Left hindlimb (tissue), 1 donor: ENCODE results near the gene NFIC.
"Not testable (repeated sequence)": the region's sequence is repeated elsewhere in the genome, so short reads cannot be mapped to it uniquely, and the experiment has no call there.

Source experiments
- DNase-seq: peaks from one replicate; pipeline ENCODE4 v3.0.0-alpha.2; 2018

NFIC gene

DNA sequence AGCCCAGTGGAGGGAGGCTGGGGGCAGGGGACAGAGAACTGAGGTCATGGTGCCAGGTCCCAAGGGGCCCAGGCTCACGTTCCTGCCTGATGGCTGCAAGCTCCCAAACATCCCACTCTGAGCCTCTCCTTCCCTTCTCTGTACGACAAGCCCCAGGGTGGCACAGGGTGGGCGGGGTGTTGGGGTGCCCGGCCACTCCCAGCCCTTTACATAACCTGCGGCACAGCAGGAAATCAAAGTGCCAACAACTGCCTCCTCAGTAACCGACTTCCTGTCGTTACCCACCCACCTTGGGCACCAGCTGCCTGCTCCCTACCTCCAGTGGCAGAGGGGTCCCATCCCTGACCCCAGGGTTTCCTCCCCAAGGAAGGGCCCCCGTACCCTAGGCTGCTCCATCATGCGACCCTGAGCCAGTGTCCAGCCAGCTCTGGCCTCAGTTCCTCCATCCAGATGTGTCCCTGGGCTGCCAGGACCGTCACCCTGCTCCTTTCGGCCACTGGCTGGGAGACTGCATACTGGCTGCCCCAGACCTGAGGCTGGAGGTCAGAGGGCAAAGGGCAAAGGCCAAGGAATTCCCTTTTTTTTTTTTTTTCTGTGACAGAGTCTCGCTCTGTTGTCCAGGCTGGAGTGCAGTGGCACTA is 27.7 kb upstream of the NFIC start:
- DNase-seq, result no peak

DNA sequence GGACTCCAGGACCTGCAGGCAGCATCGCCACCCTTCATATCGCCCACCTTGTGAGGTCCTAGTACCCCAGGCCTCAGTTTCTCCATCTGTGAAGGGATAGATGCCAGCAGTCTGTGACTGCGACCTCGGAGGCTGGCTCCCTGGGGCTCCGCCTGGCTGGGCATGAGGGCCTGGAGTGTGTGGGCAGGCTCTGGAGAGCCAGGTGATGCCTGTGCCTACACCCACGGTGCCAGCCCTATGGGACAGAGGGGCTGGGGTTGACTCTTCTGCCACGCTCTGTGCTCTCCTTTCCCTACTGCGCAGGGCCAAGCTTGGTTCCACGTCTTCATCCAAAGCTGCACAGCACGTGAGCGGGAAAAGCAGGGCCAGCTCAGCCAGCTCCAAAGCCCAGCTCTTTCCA is 26.0 kb upstream of the NFIC start:
- DNase-seq, result no peak

DNA sequence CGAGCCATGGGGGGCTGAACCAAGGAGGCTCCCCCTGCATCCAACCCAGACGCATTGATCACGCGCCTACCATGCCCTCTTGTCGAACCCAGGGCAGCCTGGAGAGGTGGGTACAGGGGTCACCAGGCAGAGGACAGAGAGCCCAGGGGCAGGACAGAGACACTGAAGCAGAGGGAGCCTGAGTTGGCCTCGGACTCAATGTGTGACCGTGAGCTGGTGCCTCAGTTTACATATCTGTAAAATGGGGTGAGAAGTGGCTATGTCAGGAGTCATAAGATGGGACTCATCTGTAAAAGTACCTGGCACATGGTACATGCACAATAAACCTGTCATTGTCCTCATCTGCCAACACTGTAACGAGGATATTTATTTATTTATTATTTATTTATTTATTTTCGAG is 24.1 kb upstream of the NFIC start:
- DNase-seq, result no peak

DNA sequence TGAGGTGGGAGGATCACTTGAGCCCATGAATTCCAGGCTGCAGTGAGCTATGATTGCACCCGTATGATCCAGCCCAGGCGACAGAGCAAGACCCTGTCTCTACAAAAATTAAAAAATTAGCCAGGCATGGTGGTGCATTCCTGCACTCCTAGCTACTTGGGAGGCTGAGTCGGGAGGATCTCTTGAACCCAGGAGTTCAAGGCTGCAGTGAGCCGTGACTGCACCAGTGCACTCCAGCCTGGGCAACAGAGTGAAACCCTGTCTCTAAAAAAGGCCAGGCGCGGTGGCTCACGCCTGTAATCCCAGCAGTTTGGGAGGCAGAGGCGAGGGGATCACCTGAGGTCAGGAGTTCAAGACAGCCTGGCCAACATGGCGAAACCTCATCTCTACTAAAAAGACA is 23.4 kb upstream of the NFIC start:
- DNase-seq, result not testable (repeated sequence)

DNA sequence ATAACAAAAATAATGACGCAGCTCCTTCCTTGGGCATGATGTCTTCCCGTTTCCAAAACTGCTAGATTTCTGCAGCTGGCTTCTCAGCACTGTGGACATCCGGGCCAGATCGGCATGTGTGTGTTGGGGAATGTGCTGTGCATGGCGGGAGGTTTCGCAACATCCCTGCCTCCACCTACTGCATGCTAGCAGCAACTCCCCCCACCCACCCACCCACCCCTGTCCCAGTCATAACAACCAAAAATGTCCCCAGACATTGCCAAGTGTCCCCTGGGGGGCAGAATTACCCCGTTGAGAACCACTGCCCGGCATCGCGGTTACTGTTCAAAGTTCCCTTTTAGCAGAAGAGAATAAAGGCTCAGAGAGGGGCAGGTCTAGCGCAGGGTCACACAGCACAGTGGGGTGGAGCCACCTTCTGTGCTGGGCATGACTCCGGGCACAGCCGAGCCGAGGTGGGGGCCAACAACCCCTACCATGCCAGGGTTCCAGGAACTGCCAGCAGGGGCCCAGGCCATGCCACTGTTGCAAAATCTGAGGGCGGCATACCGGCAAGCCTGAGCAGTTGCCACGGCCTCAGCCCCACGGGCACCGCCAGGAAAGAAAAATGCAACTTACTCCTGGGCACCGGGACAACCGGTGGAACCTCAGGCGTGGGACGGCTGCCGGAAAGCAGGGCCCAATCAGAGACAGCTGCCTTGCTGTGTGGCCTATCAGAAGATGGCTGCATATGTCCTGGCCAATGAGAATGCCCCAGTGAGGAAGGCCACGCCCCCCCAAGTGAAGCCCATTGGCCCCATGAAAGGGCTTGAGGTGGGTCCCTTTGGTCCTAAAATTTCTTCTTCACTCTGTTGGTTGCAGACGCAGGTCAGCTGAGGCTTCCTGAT is 22.5 kb upstream of the NFIC start:
- peak; percentile 56 for DNase-seq

DNA sequence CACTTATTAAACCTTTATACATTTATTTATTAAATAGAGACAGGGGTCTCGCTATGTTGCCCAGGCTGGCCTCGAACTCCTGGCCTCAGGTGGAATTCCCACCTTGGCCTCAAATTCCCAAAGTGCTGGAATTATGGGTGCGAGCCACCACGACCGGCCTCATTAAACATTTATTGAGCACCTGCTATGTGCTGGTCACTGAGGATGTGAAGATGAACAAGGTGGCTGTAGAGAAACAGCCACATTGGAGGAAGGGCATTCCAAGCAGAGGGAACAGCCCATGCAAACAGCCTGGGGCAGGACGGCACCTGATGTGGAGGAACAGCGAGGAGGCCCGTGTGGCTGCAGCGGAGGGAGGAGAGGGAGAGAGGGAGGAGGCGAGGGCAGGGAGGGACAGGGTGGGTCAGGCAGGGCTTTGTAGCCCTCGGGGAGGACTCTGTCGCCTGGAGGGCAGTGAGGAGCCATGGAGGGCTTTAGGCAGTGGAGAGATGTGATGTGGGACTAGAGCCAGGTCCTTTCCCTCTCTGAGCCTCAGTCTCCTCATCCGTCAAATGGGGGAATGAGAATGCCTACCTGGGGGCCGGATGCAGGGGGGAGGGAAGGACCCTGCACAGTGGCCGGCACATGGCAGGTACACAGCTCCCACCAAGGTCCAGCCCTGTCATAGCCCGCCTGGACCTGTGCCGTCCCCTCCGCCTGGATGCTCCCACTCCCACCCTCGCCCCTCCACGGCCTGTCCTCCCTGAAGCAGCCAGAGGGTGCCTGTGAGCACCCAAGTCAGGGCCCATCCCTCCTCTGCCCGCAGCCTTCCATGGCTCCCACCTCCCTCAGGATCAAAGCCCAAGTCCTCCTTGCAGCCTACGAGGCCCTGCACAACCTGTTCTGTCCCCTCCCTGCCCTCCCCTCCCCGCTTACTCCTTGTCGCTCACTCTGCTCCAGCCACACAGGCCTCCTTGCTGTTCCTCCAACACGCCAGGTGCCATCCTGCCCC is 21.5 kb upstream of the NFIC start:
- DNase-seq, result no peak

DNA sequence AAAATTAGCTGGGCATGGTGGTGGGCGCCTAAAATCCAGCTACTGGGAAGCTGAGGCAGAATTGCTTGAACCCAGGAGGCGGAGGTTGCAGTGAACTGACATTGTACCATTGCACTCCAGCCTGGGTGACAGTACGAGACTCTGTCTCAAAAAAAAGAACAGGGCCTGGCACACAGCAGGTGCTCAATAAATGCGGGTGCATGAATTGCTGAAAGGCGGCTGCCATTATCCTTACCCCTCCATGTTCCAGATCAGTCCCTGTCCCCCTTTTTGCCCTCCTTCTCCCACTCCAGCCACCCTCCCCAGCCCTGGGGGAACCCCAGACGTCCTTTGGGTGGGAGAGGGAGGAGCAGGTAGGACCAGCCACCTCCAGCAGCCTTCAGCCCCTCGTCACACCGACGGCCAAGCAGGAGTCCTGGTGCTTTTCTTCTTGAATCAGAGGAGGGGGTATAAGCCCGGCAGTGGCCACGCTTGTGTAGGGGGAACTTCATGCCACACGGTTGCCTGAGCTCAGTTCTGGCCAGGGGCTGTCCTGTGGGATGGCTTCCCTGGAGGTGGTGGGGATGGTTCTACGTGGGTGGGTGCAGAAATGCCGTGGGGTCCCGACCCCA is 20.4 kb upstream of the NFIC start:
- no peak for DNase-seq

DNA sequence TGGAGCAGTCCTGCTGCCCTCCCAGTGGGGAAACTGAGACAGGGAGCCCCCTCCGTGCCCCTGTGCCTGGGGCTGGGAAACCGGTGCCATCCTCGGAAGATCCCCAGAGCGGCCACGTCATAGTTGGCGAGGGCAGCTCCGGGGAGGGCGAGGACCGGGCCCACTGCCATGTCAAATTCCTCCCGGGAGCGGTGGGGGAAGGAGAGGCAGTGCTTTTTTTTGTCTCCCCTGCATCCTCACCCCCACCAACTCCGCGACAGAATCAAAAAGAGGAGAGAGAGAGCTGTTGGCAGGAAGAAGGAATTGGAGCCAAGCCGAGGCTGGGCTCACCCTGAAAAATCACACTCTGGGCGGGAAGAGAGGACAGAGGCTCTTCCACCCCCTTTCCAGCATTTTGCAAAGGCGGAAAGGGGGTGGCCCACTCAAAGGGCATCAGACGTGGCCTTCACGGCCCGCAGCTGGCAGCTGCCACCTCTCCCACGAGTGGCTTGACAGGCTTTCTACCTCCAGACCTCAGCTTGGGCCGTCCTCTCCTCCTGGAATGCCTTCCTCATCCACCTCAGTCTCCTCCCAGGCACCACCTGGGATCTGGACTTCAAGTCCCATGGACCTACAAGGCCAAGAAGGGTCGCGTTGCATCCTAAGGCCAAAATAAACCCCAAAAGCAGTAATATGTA is 19.6 kb upstream of the NFIC start:
- peak; percentile 73 for DNase-seq

DNA sequence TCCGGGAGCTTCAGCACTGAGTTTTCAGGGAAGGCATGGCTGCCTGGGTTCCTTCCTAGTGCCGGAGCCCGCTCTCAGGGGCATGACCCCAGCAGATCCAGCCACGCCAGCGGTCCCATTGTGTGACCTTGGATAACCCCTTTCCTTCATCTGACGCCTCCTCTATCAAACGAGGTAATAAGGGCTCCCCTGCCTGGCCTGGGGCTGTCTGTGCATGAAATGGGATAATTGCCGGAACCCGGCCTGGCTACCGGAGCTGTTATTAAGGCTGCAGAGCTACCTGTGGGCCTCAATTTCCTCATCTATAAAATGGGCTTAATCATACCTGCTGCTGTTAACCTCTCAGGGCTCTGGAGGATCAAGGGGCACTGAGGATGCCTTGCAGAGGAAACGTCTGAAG is 18.3 kb upstream of the NFIC start:
- no peak for DNase-seq

DNA sequence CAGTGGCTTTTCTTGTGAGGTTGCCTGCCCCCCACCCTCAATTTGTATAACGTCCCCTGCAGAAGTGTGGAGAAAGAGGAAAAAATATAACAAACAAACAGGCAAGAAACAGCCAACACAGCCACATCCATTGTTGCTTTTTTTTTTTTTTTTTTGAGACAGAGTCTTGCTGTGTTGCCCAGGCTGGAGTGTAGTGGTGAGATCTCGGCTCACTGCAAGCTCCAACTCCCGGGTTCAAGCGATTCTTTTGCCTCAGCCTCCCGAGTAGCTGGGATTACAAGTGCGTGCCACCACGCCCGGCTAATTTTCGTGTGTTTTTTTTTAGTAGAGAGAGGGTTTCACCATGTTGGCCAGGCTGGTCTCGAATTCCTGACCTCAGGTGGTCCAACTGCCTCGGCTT is 17.9 kb upstream of the NFIC start:
- DNase-seq, result not testable (repeated sequence)

DNA sequence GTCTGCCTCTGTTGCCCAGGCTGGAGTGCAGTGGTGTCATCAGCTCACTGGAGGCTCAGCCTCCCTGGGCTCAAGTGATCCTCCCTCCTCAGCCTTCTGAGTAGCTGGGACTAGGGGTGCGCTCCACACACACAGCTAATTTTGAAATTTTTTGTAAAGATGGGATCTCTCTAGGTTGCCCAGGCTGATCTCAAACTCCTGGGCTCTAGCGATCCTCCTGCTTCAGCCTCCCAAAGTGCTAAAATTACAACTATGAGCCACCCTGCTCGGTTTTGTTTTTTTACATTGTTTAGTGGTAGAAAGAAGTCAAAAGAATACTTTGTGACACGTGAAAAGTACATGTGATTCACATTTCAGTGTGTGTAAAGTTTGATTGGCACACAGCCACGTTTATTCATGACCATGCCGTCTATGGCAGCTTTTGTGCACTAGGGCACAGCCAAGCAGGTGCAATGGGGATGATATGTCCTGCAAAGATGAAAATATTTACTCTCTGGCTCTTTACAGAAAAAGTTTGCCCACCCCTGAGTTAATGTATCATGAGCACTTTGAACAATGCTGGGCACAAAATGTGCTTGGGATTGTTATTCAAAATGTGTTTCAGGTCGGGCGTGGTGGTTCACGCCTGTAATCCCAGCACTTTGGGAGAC is 16.2 kb upstream of the NFIC start:
- no peak for DNase-seq

DNA sequence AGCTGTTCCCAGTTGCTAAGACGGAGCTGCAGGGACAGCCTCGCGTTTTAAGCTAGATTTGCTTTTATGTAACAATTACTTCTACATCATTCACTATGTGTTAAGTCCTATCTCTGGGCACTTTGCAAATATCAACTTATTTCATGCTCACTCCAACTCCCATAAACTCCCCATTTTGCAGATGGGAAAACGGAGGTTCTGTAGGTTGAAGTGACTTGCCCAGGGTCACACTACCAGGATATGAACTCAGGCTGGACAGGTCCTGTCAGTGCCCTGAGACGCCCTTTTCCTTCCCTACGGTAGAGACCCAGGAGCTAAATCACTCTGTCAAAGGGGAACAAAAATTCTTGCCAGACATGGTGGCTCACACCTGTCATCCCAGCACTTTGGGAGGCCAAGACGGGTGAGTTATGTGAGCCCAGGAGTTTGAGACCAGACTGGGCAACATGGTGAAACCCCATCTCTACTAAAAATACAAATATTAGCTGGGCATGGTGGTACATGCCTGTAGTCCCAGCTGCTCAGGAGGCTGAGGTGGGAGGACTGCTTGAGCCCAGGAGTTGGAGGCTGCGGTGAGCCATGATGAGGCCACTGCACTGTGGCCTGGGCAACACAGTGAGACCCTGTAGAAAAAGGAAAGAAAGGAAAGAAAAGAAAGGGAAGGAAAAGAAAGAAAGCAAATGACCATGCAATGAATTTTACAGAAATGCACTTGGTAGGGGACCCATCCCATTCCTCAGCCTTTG is 14.5 kb upstream of the NFIC start:
- DNase-seq, result no peak

DNA sequence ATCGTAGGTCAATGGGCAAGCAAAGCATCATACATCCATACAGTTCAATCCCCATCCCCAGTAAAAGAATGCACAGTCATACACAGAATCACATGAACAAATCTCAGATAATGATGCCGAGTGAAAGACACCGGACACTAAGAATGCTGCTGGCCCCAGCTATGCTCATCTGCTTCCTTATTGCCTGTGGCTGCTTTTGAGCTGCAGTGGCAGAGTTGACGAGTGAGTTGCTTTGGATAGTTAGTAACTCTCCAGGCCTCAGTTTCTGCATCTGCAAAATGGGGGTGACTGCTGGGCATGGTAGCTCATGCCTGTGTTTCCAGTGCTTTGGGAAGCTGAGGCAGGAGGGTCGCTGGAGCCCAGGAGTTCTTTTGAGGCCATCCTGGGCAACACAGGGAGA is 12.9 kb upstream of the NFIC start:
- DNase-seq, result no peak

DNA sequence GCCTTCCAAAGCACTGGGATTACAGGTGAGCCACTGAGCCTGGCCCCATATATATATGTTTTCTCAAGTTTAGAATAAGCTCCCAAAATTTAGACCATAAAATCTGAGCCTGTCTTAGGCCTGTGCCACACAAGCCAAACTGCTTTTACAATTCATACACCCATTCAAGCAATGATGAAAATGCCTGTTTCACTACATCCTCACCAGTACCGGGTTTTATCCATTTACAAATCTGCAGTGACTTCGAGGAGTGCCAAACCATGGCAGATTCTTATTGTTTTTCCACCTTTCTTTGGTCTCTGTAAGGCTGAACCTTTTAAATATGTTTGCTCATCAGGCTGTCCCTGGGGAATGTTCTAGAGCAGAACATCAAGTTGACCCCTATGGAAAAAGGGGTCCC is 9.6 kb upstream of the NFIC start:
- DNase-seq, result no peak

DNA sequence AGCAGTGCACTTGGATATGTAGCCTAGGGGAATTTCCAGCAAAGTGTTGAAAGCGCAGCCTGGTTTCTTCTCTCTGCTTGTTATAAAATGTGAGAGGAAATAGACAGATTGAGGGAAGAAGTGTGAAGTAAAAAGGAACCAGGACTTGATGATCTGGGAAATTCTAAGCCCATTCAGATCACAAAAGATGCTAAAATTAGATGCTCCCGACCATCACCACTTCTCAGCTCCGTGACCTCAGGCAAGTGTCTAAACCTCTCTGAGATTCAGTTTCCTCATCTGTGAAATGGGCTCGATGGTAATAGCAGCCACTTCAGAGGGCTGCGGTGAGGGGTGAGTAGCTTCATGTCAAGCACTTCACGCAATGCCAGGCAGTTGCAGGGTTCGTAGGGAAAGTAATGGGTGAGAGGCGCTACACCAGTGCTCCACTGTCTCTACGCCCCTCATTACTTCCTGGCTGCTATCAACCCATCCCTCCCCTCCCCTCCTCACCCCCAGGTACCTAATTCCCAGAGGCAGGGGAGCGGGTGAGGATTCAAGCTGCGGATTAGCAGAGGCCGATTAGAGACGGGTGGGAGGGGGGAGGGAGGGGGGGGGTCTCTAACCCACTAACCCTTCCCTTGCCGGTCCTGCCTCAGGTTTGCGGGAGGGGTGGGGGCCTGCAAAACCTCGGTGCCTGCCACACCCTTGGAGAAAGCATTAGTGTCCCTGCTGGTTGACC is 9.0 kb upstream of the NFIC start:
- no peak for DNase-seq

DNA sequence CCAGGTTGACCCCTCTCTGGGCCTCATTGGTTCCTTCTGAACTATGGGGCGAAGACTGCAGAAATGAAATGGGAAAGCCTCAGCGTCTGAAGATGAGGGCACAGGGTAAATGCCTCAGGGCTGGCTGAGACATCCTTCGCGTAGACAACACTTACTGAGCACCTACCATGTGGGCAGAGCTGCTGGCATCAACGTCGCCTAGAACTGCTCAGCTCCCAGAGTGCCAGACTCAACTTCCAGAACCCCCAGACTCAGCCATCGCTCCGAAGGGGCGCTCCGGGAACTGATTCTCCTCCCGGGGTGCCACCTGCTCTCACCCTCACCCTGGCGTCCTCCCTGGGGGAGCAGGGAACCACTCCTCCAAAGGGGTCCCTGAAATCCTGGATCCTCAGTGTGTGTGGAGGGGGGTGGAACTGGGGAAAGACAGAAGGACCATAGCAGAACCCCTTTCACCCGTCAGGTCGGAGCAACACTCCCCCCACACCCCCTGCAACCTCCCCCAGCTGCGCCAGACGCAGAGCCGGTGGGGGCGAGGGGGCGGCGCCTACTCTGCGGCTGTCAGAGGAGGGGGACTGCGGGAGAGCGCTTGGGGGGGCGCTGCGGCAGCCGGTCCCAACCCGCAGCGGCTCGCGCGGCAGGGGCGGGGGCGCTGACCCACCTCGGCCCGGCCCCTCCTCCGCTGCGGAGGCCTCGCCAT is 8.2 kb upstream of the NFIC start:
- no peak for DNase-seq

DNA sequence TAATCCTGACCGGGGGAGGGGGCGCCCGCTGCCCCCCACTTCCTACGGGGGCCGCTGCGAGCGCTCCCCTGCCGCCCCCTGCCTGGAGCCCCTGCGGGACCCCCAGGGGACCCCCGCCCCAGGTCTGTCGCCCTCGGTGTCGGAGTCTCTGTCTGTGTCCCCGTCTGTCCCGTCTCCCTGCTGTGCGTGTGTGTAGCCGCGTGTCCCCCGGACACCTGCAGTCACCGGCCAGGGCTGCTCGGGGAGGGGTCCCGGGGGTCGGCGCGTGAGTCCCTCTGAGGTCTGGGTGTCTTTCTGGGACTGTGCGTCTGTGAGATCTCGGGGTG is 7.7 kb upstream of the NFIC start:
- DNase-seq, result no peak

DNA sequence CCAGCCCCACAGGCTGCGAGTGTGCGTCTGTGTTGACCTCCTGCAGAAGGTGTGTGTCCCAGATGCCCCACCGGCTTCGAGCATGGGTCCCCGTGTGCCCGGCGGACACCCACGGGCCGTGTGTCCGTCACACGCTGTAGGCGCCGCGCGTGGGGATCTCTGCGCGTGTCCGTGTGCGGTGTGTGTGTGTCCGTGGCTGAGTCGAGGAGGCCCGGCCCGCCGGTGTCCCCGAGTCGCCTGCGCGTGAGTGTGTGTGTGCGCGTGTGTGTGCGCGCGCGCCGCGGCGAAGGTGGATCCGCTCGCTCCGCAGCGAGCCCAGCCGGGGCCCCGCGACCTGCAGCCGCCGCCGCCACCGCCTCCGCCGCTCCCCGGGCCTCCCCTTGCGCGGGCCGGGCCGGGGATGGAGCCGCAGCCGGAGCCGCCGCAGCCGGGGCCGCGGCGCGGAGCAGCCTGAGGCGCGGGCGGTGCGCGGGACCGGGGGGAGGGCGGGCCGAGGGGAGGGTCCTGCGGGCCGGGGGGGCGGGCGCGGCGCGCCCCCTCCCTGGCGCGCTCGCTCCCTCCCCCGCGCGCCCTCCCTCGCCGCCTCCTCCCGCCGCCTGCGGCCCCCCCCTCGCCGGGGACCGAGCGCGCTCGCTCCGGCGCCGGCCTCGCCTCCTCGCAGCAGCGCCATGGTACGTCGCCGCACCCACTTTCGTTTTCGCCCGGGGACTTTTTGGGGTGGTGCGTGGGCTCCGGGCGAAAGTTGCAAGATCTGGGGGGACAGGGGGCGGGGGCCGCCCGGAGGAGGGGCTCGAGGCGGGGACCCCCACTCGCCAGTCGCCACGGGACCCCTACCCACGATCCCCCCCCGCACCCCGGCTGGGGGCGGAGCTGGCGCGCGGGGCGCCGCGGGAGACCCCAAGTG is 7.1 kb upstream of the NFIC start:
- peak; percentile 76 for DNase-seq
